ENCODE measurements around the gene CELF2. TPM values are rescaled to one million over a fixed set of nuclear protein-coding genes. Genes with fewer than 3 reads are reported as not detected.

Gene CELF2
- total RNA-seq, 1 donor from 2014 or later: 3.8 TPM

- no peak for DNase-seq (ENCODE audit: low spot score, unreplicated experiment)
- no peak for TF ChIP-seq CTCF (IDR thresholded peaks at IDR 0.05; ENCODE audit: unreplicated experiment)
- H3K4me3 Mint-ChIP-seq (ENCODE audit: low read depth): no peak overlapping the region
- no peaks in the 10 kb centered on the region for H3K9me3 Mint-ChIP-seq (ENCODE audit: low read depth)
- H3K27ac Mint-ChIP-seq: no peak overlapping the region
- H3K36me3 Mint-ChIP-seq (ENCODE audit: insufficient read depth): no peaks in the 10 kb centered on the region
- H3K4me1 Mint-ChIP-seq (ENCODE audit: low read depth): peaks cover 2% of the 10 kb centered on the region
- H3K27me3 Mint-ChIP-seq: peaks cover 11% of the 10 kb centered on the region
Observed at GRCh38 chr10:11081408-11081807, 63.7 kb downstream of the CELF2 start.

- TF ChIP-seq CTCF (IDR thresholded peaks at IDR 0.05; ENCODE audit: unreplicated experiment): no peak
- H3K36me3 Mint-ChIP-seq (ENCODE audit: insufficient read depth): no peaks in the 10 kb centered on the region
- no peaks in the 10 kb centered on the region for H3K9me3 Mint-ChIP-seq (ENCODE audit: low read depth)
- H3K27ac Mint-ChIP-seq: no peak overlapping the region
- DNase-seq (ENCODE audit: low spot score, unreplicated experiment): no peak
- no peak overlapping the region for H3K4me3 Mint-ChIP-seq (ENCODE audit: low read depth)
- H3K27me3 Mint-ChIP-seq: peaks cover 11% of the 10 kb centered on the region
- peaks cover 2% of the 10 kb centered on the region for H3K4me1 Mint-ChIP-seq (ENCODE audit: low read depth)
Observed at GRCh38 chr10:11082526-11082925, 64.9 kb downstream of the CELF2 start.

- peaks cover 11% of the 10 kb centered on the region for H3K27me3 Mint-ChIP-seq
- H3K4me3 Mint-ChIP-seq (ENCODE audit: low read depth): no peak overlapping the region
- no peak for TF ChIP-seq CTCF (IDR thresholded peaks at IDR 0.05; ENCODE audit: unreplicated experiment)
Observed at GRCh38 chr10:11083051-11083450, 65.4 kb downstream of the CELF2 start.

GRCh38 chr10:11085545-11085944 is 67.9 kb downstream of the CELF2 start:
- H3K9me3 Mint-ChIP-seq (ENCODE audit: low read depth): no peaks in the 10 kb centered on the region
- H3K4me3 Mint-ChIP-seq (ENCODE audit: low read depth): no peak overlapping the region
- H3K27ac Mint-ChIP-seq: no peak overlapping the region
- no peak for TF ChIP-seq CTCF (IDR thresholded peaks at IDR 0.05; ENCODE audit: unreplicated experiment)
- peaks cover 11% of the 10 kb centered on the region for H3K27me3 Mint-ChIP-seq
- no peak for DNase-seq (ENCODE audit: low spot score, unreplicated experiment)
- peaks cover 2% of the 10 kb centered on the region for H3K4me1 Mint-ChIP-seq (ENCODE audit: low read depth)
- H3K36me3 Mint-ChIP-seq (ENCODE audit: insufficient read depth): no peaks in the 10 kb centered on the region

More at GRCh38 chr10:11083051-11083450, 65.4 kb downstream of the CELF2 start:
- Mint-ChIP-seq H3K9me3 (ENCODE audit: low read depth) (no peaks in the 10 kb centered on the region), H3K27ac (no peak overlapping the region), H3K36me3 (ENCODE audit: insufficient read depth) (no peaks in the 10 kb centered on the region), H3K4me1 (ENCODE audit: low read depth) (peaks cover 2% of the 10 kb centered on the region)
- DNase-seq (ENCODE audit: low spot score, unreplicated experiment): no peak

- Mint-ChIP-seq H3K4me1 (ENCODE audit: low read depth) (peaks cover 2% of the 10 kb centered on the region), H3K4me3 (ENCODE audit: low read depth) (no peak overlapping the region), H3K27ac (no peak overlapping the region), H3K9me3 (ENCODE audit: low read depth) (no peaks in the 10 kb centered on the region), H3K36me3 (ENCODE audit: insufficient read depth) (no peaks in the 10 kb centered on the region), H3K27me3 (peaks cover 11% of the 10 kb centered on the region)
- no peak for TF ChIP-seq CTCF (IDR thresholded peaks at IDR 0.05; ENCODE audit: unreplicated experiment)
- no peak for DNase-seq (ENCODE audit: low spot score, unreplicated experiment)
Observed at GRCh38 chr10:11086177-11086840, 68.6 kb downstream of the CELF2 start.
